ENCODE data around the gene SLC12A9. TPM values are rescaled to one million over a fixed set of nuclear protein-coding genes. Genes with fewer than 3 reads are reported as not detected.
A peak's percentile ranks its signal among the peaks of the same experiment; 100 is the strongest.
"Not testable (repeated sequence)": the region's sequence is repeated elsewhere in the genome, so short reads cannot be mapped to it uniquely, and the experiment has no call there.

Gene SLC12A9
- total RNA-seq, result 21.7 TPM
- long read RNA-seq, partial matches to known transcripts, result 1 of 4 reads
- long read RNA-seq, other reads (novel, unspliced or antisense), result 2 of 4 reads

- peak; percentile 95 for DNase-seq (ENCODE audit: low spot score)
Observed at GRCh38 chr7:100852048-100852872, at the start of gene SLC12A9. TSS of gene SLC12A9 (plus strand) at chr7:100852713. CDS start at chr7:100854198, 1,485 bp downstream.

GRCh38 chr7:100802951-100803350, 49.6 kb upstream of the SLC12A9 start:
- no peak for DNase-seq (ENCODE audit: low spot score)

GRCh38 chr7:100803398-100804161, 48.9 kb upstream of the SLC12A9 start:
- peak; percentile 92 for DNase-seq (ENCODE audit: low spot score)

GRCh38 chr7:100804681-100805431, 47.7 kb upstream of the SLC12A9 start:
- no peak for DNase-seq (ENCODE audit: low spot score)

- DNase-seq (ENCODE audit: low spot score), result no peak
Observed at GRCh38 chr7:100806276-100806675, 46.2 kb upstream of the SLC12A9 start.

GRCh38 chr7:100806883-100807282, 45.6 kb upstream of the SLC12A9 start:
- not testable (repeated sequence) for DNase-seq (ENCODE audit: low spot score)

GRCh38 chr7:100808354-100808875, 44.1 kb upstream of the SLC12A9 start:
- no peak for DNase-seq (ENCODE audit: low spot score)

- no peak for DNase-seq (ENCODE audit: low spot score)
Observed at GRCh38 chr7:100811480-100811879, 41.0 kb upstream of the SLC12A9 start.

- no peak for DNase-seq (ENCODE audit: low spot score)
Observed at GRCh38 chr7:100812729-100813128, 39.8 kb upstream of the SLC12A9 start.

GRCh38 chr7:100816515-100816914, 36.0 kb upstream of the SLC12A9 start:
- not testable (repeated sequence) for DNase-seq (ENCODE audit: low spot score)

GRCh38 chr7:100817097-100817496, 35.4 kb upstream of the SLC12A9 start:
- DNase-seq (ENCODE audit: low spot score), result no peak

GRCh38 chr7:100818366-100818765, 34.1 kb upstream of the SLC12A9 start:
- no peak for DNase-seq (ENCODE audit: low spot score)

- DNase-seq (ENCODE audit: low spot score), result no peak
Observed at GRCh38 chr7:100818825-100819224, 33.7 kb upstream of the SLC12A9 start.

GRCh38 chr7:100819586-100819985, 32.9 kb upstream of the SLC12A9 start:
- no peak for DNase-seq (ENCODE audit: low spot score)

GRCh38 chr7:100822236-100823139, 30.0 kb upstream of the SLC12A9 start:
- DNase-seq (ENCODE audit: low spot score), result no peak

- DNase-seq (ENCODE audit: low spot score), result no peak
Observed at GRCh38 chr7:100823140-100823525, 29.4 kb upstream of the SLC12A9 start.

- DNase-seq (ENCODE audit: low spot score), result no peak
Observed at GRCh38 chr7:100823534-100823933, 29.0 kb upstream of the SLC12A9 start.

- DNase-seq (ENCODE audit: low spot score), result no peak
Observed at GRCh38 chr7:100824499-100825214, 27.9 kb upstream of the SLC12A9 start.

GRCh38 chr7:100825215-100825671, 27.3 kb upstream of the SLC12A9 start:
- DNase-seq (ENCODE audit: low spot score), result no peak

All from mesenteric fat pad (tissue), 1 donor.